ENCODE measurements around the gene PRKG1.

DNA sequence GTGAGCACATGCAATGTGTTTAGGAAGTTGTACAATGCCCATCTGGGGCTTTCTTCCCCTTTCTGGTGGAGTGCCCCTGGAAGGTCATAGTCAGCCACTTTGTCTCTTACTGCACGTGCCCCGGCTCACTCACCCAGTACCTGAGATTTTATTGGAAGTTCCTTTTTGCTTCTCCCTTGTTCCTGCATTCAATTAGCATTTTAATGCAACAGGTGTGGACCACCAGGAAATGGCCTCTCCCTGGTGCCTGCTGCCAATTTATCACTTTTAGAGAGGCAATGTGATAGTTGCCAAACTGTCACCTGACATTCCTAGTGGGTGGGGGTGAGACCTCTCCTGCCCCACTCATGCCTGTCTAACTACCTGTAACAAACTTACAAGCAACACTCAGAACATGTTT lies 946.4 kb downstream of the PRKG1 start:
- no peak for TF ChIP-seq POLR2A (IDR thresholded peaks at IDR 0.05)
- TF ChIP-seq CTCF (IDR thresholded peaks at IDR 0.05) = no peak
